GM19193 (cell line): ENCODE results near the gene VWA5A.

Source experiments
- POLR2A ChIP-seq: IDR thresholded peaks from 4 replicates; pipeline ENCODE4 v1.6.1; 2011; ENCODE audit not compliant: insufficient read depth, insufficient read length; ENCODE audit errors: extremely low read depth

VWA5A gene

GRCh38 chr11:124179310-124179709 is 64.1 kb downstream of the VWA5A start:
- no peak for TF ChIP-seq POLR2A

DNA sequence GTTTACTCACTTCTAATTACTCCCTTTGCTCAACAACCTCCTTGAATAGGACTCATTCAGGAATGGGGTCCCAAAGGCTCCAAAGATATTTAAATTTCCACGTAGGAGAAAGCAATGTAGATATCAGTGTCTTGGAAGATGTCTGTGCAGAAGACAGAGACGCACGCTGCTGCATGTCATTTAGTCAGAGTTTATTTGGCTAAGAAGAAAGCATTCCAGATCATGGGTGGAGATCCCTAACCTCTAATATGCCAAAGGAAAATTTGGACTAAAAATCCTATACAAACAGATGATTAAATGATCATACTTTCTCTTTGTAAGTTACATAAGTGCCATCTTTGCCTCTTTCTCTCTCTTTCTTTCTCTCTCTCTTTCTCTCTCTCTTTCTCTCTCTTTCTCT is 67.8 kb downstream of the VWA5A start, which contains the start of gene OR10D3:
TSS of gene OR10D3 (plus strand) at position 278 of the 400 bp plus-strand sequence. CDS start 1,925 bp downstream, outside the sequence.
- no peak for TF ChIP-seq POLR2A

DNA sequence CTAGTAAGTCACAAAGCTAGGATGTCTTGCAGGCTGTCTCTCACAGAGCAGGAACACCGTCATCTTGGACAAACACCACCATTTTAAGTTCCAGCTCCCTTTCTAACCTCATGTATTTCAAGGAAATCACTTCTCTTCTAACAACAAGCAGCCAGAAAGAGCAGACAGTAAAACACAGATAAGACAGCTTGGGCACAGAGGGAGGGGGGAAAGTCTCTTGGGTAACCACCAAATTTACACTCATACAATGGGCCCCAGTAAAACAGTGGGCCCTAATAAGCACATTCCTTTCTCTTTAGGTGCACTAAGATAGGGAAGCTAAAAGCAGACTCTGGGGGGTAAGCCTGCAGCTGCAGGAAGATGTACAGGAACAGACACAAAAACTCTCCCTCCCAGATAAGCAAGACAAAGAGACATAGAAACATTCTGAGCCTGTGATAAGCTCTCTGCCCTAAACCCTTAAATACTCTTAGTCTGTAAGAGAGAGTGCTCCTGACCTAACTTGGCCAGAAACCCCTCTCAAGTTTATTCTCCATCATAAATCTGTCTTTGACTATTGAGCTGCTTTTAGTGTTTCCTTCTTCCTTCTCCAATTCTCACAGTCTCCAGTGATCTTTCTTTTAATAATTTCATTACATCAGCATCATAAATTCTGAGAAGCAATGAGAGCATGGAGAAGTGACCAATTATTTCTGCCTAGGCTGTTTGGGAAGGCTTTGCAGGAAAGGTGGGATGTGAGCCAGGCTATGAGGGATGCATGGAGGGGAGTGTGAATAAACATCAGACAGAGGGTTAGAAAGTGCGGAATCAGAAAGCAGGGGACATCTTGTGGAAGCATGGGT is 75.3 kb downstream of the VWA5A start:
- no peak for TF ChIP-seq POLR2A

- TF ChIP-seq POLR2A: no peak
Measured at GRCh38 chr11:124193221-124194010, 78.2 kb downstream of the VWA5A start.

DNA sequence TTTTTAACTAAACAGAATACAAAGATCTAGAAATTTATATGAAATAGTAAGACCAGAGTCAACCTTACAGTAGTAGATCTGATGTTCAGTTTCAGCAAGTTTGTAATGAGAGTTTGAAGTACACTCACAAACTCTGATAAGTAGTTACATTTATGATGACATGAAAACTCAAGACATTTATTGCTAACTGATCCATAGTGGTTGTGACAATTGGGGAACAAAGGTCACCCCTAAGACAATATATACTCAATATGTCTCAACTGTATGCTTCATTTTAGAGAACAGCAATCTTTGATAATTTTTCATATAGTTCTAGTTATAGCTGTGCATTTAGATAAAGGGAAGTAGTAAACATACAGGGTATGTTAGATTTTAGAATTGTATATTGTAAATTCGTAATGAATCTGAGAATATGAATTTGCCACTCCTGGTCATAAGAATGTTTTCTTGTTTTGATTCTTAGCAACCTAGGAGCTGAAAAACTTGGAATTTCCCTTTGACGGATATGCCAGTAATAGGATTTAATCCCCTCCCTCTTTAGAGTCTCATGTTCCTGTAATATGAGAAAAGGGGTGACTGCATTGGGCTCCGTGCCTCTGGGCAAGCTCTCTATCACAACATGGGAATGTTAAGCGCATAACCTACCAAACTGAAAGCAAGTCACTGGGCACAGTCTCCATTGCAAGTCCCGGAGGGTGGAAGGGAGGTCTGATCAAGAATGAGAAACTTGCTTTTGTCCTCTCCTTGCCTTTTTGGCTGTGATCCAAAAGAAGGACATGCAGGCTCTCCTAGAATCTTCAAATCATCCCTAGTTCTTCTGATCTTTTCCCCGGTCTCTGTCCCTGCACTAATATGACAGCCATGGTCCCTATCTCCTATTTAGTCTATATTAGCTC is 79.3 kb downstream of the VWA5A start:
- TF ChIP-seq POLR2A: no peak

DNA sequence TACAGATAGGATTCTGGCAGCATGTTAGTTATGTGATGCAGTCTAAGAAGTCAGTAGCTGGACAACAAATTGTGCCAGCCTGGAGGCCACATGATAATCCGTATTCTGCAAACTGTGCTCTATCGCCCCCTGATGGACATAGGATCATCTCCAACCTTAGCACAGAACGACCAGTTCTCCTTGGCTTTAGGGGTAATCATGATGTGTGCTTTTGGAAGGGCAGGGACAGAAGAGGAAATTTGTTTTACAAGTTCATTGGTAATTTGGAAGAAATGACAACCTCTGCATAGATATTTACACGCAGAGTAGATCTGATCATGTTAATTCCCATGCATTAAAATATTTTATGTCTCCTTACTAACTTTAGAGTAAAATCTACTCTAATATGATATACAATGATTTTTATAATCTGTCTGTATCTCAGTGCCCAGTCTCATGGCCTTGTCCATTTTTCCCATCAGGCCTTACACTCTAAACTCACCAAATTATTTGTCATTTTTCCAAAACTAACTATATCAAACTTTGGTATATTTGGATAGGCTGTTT is 80.0 kb downstream of the VWA5A start:
- TF ChIP-seq POLR2A: no peak
